Mucosa of descending colon (tissue), 3 donors: Measurements from ENCODE around the gene MVB12B. TPM values are rescaled to one million over a fixed set of nuclear protein-coding genes. Genes with fewer than 3 reads are reported as not detected.

Experiments
- ATAC-seq: fragments of 200-7000 bp; cut with Tn5 transposase; one replicate; pipeline ENCODE4 v1.9.1; 2020; ENCODE audit warnings: mild to moderate bottlenecking, moderate library complexity
- DNase-seq, 3 donors: peaks; one replicate each; pipeline ENCODE4 v3.0.0-alpha.2; 2020
- H3K36me3 ChIP-seq: fragments of 200-600 bp; one replicate; pipeline ENCODE4 v1.8.0; 2021; ENCODE audit warnings: low read depth, mild to moderate bottlenecking
- H3K4me1 ChIP-seq: fragments of 200-600 bp; one replicate; pipeline ENCODE4 v1.8.0; 2021; ENCODE audit warnings: low read depth, mild to moderate bottlenecking
- H3K4me3 ChIP-seq: fragments of 200-600 bp; one replicate; pipeline ENCODE4 v1.8.0; 2021; ENCODE audit warnings: mild to moderate bottlenecking
- H3K9me3 ChIP-seq: fragments of 200-600 bp; one replicate; pipeline ENCODE4 v1.8.0; 2021; ENCODE audit warnings: mild to moderate bottlenecking
- CTCF ChIP-seq: fragments of 200-600 bp; IDR thresholded peaks from one replicate; pipeline ENCODE4 v1.8.0; 2022; ENCODE audit warnings: antibody characterized with exemption, mild to moderate bottlenecking
- intact Hi-C, 2 donors: fragments of 100-400 bp; cut with DNase I in 1 of 2; cut with micrococcal nuclease in 1 of 2; formaldehyde crosslinking; loops; one replicate each; pipeline versions ENCODE4 v1.11.0 to v1.11.1; 2022; cut with DNase I, micrococcal nuclease
- total RNA-seq, 3 donors: library from RNA; stranded (reverse); fragmentation: NEBNext Ultra II Directional in 2 of 3; extraction: Animal tissue kit (Norgen Biotek cat#: 25700) in 2 of 3; gene quantifications; one replicate each; pipeline versions ENCODE4 v1.2.1 to v1.2.4, GENCODE V29; 2021 to 2023
- donor health status: DM: no; HTN: no; CAD: no; lungs with moderate emphysema.
- donor health status: DM: no; HTN: no; CAD: no.
- donor health status: DM: no; HTN: yes; CAD: no.

The MVB12B gene
- total RNA-seq, 3 donors from 2014 or later, result 16.8 to 26.4 (median 21.6) TPM

- no peak for TF ChIP-seq CTCF
- H3K36me3 ChIP-seq, result no peaks in the 10 kb centered on the region
- intact Hi-C loops, result no loop called here
- DNase-seq (no peak), ATAC-seq (no peak)
- H3K9me3 ChIP-seq, result no peaks in the 10 kb centered on the region
- H3K4me1 ChIP-seq, result no peaks in the 10 kb centered on the region
- H3K4me3 ChIP-seq, result no peak overlapping the region
Measured at GRCh38 chr9:126485662-126486061, 159.0 kb downstream of the MVB12B start.

GRCh38 chr9:126486276-126486675 lies 159.6 kb downstream of the MVB12B start:
- ATAC-seq (no peak), DNase-seq (no peak)
- H3K36me3 ChIP-seq, result no peaks in the 10 kb centered on the region
- H3K4me3 ChIP-seq, result no peak overlapping the region
- intact Hi-C loops, result no loop called here
- no peak for TF ChIP-seq CTCF
- no peaks in the 10 kb centered on the region for H3K4me1 ChIP-seq
- no peaks in the 10 kb centered on the region for H3K9me3 ChIP-seq

GRCh38 chr9:126487856-126488255 lies 161.2 kb downstream of the MVB12B start:
- intact Hi-C loops, result no loop called here
- no peak for ATAC-seq
- DNase-seq, result no peak
- H3K4me3 ChIP-seq, result no peak overlapping the region
- TF ChIP-seq CTCF, result no peak
- H3K9me3 ChIP-seq, result no peaks in the 10 kb centered on the region
- no peaks in the 10 kb centered on the region for H3K4me1 ChIP-seq
- no peaks in the 10 kb centered on the region for H3K36me3 ChIP-seq

- ATAC-seq (no peak), DNase-seq (no peak)
- no peaks in the 10 kb centered on the region for H3K36me3 ChIP-seq
- no peaks in the 10 kb centered on the region for H3K9me3 ChIP-seq
- H3K4me1 ChIP-seq, result no peaks in the 10 kb centered on the region
- H3K4me3 ChIP-seq, result no peak overlapping the region
- intact Hi-C loops, result no loop called here
- TF ChIP-seq CTCF, result no peak
Measured at GRCh38 chr9:126488310-126488709, 161.7 kb downstream of the MVB12B start.

GRCh38 chr9:126488881-126489404 lies 162.3 kb downstream of the MVB12B start:
- H3K9me3 ChIP-seq, result no peaks in the 10 kb centered on the region
- TF ChIP-seq CTCF, result no peak
- DNase-seq, result no peak

More at GRCh38 chr9:126488881-126489404, 162.3 kb downstream of the MVB12B start:
- peak; percentile 22 for ATAC-seq
- H3K4me1 ChIP-seq, result no peaks in the 10 kb centered on the region
- no peaks in the 10 kb centered on the region for H3K36me3 ChIP-seq
- no peak overlapping the region for H3K4me3 ChIP-seq
- intact Hi-C loops, result no loop called here
